Spleen (tissue), 11 donors: Measurements from ENCODE around the gene OCLN. TPM values are rescaled to one million over a fixed set of nuclear protein-coding genes. Genes with fewer than 3 reads are reported as not detected.

Experiments
- DNase-seq: peaks from one replicate; pipeline ENCODE4 v3.0.0-alpha.2; 2020
- H3K27ac ChIP-seq, 8 donors: fragments of 200-600 bp; sonication (generic) in 7 of 8; 1 replicate in 4 of 8; 2 replicates in 4 of 8; pipeline versions ENCODE4 v1.5.0 to v1.8.0; 2016 to 2021; ENCODE audit warnings: inconsistent platforms in 4 of 8, mild to moderate bottlenecking in 4 of 8, moderate library complexity in 1 of 8
- H3K27me3 ChIP-seq, 7 donors: fragments of 200-600 bp; sonication (generic) in 6 of 7; replicated peaks in 1 of 7; 1 replicate in 4 of 7; 2 replicates in 3 of 7; pipeline versions ENCODE4 v1.5.0 to v1.8.0; 2016 to 2021; ENCODE audit warnings: inconsistent platforms in 3 of 7, mild to moderate bottlenecking in 1 of 7
- H3K36me3 ChIP-seq, 6 donors: fragments of 200-600 bp; sonication (generic) in 5 of 6; 1 replicate in 4 of 6; 2 replicates in 2 of 6; pipeline versions ENCODE4 v1.5.0 to v1.8.0; 2016 to 2021; ENCODE audit warnings: inconsistent platforms in 2 of 6
- H3K4me1 ChIP-seq, 6 donors: fragments of 200-600 bp; sonication (generic) in 5 of 6; 1 replicate in 3 of 6; 2 replicates in 3 of 6; pipeline versions ENCODE4 v1.5.0 to v1.8.0; 2016 to 2021; ENCODE audit warnings: inconsistent platforms in 3 of 6
- H3K4me3 ChIP-seq, 8 donors: fragments of 200-600 bp; sonication (generic) in 7 of 8; 1 replicate in 4 of 8; 2 replicates in 4 of 8; pipeline versions ENCODE4 v1.5.0 to v1.8.0; 2016 to 2021; ENCODE audit warnings: inconsistent platforms in 4 of 8, mild to moderate bottlenecking in 4 of 8, moderate library complexity in 2 of 8
- H3K9me3 ChIP-seq, 8 donors: fragments of 200-600 bp; sonication (generic) in 7 of 8; 1 replicate in 4 of 8; 2 replicates in 4 of 8; pipeline versions ENCODE4 v1.5.0 to v1.8.0; 2016 to 2021; ENCODE audit warnings: inconsistent platforms in 4 of 8
- CTCF ChIP-seq, 11 experiments: fragments of 200-600 bp in 7 of 11; fragments of 450-650 bp in 4 of 11; sonication (generic) in 4 of 11; IDR thresholded peaks in 8 of 11; conservative IDR thresholded peaks in 3 of 11; 1 replicate in 7 of 11; 2 replicates in 4 of 11; pipeline versions ENCODE4 v1.4.0 to v1.8.0; 2016 to 2021; ENCODE audit warnings: antibody characterized with exemption in 11 of 11, inconsistent platforms in 4 of 11, mild to moderate bottlenecking in 1 of 11
- POLR2A ChIP-seq, 3 donors: fragments of 450-650 bp; IDR thresholded peaks; one replicate each; pipeline ENCODE4 v1.5.1; 2017; ENCODE audit warnings: antibody characterized with exemption in 3 of 3, mild to moderate bottlenecking in 1 of 3
- POLR2AphosphoS5 ChIP-seq, 3 donors: sonication (generic); formaldehyde crosslinking; IDR thresholded peaks; one replicate each; pipeline ENCODE4 v1.5.1; 2017; ENCODE audit warnings: antibody characterized with exemption in 3 of 3
- WGBS, 5 donors: extraction: QIAGEN DNeasy Blood & Tissue Kit in 3 of 5; methylation state at CpG; one replicate each; pipeline versions ENCODE4 v1.1.5 to v1.1.7; 2013 to 2018; 5-methylcytosine and 5-hydroxymethylcytosine counted together
- intact Hi-C: fragments of 100-400 bp; cut with DNase I; formaldehyde crosslinking; loops from one replicate; pipeline ENCODE4 v1.15.0; 2023; ENCODE audit warnings: low total_unique reads
- polyA plus RNA-seq, 3 donors: library from polyadenylated mRNA; stranded (reverse); fragments of 200-250 nt; gene quantifications; one replicate each; pipeline ENCODE4 v1.2.1, GENCODE V29; 2013
- total RNA-seq, 7 donors: library from RNA; depleted of rRNA in 3 of 7; stranded (reverse); fragments of >200 nt in 3 of 7; fragmentation: NEBNext Ultra II Directional in 4 of 7; extraction: Animal tissue kit (Norgen Biotek cat#: 25700) in 4 of 7; gene quantifications; one replicate each; pipeline versions ENCODE4 v1.1.0 to v1.2.1, GENCODE V29; 2016 to 2021
- donor health status: healthy with polysubstance abuse.
- donor health status: DM: no; HTN: no; CAD: no; lungs with moderate emphysema.
- donor health status: DM: no; HTN: no; CAD: no.
- donor health status: Bipolar disorder and iron deficiency.
- donor health status: healthy.
- donor health status: DM: no; HTN: no; CAD: no.
- donor health status: DM: yes; HTN: yes; CAD: no.

The OCLN gene
- total and polyA plus RNA-seq, 10 donors: 0.60 to 10.6 (median 3.0) TPM

DNA sequence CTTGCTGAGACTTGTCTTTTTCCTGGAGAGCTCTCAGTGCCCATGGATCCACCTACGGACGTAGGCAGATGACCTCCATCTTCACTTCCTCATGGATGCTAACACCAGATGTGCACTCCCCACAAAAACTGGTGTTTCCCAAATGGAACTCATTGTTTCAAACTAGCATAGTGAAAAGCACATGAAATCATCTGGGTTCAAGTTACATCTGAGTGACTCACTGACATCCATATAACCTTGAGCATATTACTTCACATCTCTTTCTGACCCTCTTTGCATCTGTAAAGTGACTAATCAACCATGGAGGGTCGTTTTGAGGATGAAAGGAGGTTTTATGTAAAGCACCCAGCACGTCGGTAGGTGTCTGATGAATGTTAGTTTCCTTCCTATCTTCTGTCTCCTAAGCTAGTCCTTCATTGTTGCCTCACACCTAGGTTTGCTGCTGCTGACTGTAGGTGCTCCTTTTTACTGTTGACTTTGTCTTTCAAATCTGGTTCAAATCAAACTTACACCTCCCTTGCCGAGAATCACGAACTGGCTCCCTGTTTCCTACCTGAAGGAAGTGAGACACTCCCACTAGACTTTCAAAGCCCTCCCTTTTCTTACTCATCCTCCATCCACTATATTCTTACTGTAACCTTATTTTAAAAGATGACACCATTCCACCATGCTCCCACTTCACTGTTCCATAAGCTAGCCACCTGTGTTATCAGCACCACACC, 10.3 kb downstream of the OCLN start:
- Histone ChIP-seq H3K4me1 (no peaks in the 10 kb centered on the region), H3K27me3 (peaks cover 0 to 50% (median 0%) of the 10 kb centered on the region in 7 donors), H3K27ac (no peak overlapping the region), H3K4me3 (no peak overlapping the region), H3K36me3 (no peaks in the 10 kb centered on the region), H3K9me3 (no peaks in the 10 kb centered on the region)
- WGBS, 5 donors: 59 to 69% (median 63%) methylated on average over 7 of the region's 7 CpGs
- no peak for DNase-seq
- TF ChIP-seq POLR2A (IDR thresholded peaks at IDR 0.05): no peak
- intact Hi-C loops: no loop called here

- intact Hi-C loops: no loop called here
Observed at GRCh38 chr5:69504036-69504435, 11.4 kb downstream of the OCLN start.

DNA sequence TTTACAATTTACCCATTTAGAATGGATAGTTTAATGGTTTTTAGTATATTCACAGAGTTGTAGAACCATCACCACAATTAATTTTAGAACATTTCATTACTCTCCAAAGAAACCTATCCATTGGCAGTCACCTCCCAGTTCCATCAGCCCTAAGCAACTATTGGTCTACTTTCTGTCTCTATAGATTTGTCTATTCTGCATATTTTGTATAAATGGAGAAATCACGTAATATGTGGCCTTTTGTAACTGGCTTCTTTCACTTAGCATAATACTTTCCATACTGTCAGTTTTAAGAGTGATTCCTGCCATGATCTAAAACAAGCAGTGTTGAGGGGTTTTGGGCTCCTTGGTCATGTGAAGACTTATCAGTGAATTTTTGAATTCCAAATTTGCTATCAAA, 12.7 kb downstream of the OCLN start:
- intact Hi-C loops: no loop called here
- Histone ChIP-seq H3K36me3 (no peaks in the 10 kb centered on the region), H3K27me3 (peaks cover 0 to 28% (median 0%) of the 10 kb centered on the region in 7 donors), H3K9me3 (no peaks in the 10 kb centered on the region), H3K4me3 (no peak overlapping the region), H3K4me1 (no peaks in the 10 kb centered on the region), H3K27ac (no peak overlapping the region)
- no peak for TF ChIP-seq POLR2A (IDR thresholded peaks at IDR 0.05)
- TF ChIP-seq CTCF (IDR thresholded peaks at IDR 0.05 in 8 of 11, conservative IDR thresholded peaks at IDR 0.05 in 3 of 11): no peak
- TF ChIP-seq POLR2AphosphoS5 (IDR thresholded peaks at IDR 0.05): no peak
- 86 to 97% (median 93%) methylated on average over 1 of the region's 1 CpG for WGBS, 5 donors
- DNase-seq: no peak

More at GRCh38 chr5:69504036-69504435, 11.4 kb downstream of the OCLN start:
- TF ChIP-seq CTCF (IDR thresholded peaks at IDR 0.05 in 8 of 11, conservative IDR thresholded peaks at IDR 0.05 in 3 of 11) (no peak), POLR2A (IDR thresholded peaks at IDR 0.05) (no peak), POLR2AphosphoS5 (IDR thresholded peaks at IDR 0.05) (no peak)
- no peak for DNase-seq
- peaks cover 0 to 40% (median 0%) of the 10 kb centered on the region in 7 donors for H3K27me3 ChIP-seq
- WGBS, 5 donors: 76 to 91% (median 86%) methylated on average over 2 of the region's 2 CpGs
- H3K4me1 ChIP-seq: no peaks in the 10 kb centered on the region
- H3K36me3 ChIP-seq: no peaks in the 10 kb centered on the region
- H3K9me3 ChIP-seq: no peaks in the 10 kb centered on the region
- no peak overlapping the region for H3K4me3 ChIP-seq
- H3K27ac ChIP-seq: no peak overlapping the region

DNA sequence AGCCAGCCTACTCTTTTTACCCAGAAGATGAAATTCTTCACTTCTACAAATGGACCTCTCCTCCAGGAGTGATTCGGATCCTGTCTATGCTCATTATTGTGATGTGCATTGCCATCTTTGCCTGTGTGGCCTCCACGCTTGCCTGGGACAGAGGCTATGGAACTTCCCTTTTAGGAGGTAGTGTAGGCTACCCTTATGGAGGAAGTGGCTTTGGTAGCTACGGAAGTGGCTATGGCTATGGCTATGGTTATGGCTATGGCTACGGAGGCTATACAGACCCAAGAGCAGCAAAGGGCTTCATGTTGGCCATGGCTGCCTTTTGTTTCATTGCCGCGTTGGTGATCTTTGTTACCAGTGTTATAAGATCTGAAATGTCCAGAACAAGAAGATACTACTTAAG, 16.6 kb downstream of the OCLN start:
- WGBS, 5 donors: 70 to 89% (median 82%) methylated on average over 6 of the region's 6 CpGs
- Histone ChIP-seq H3K27ac (no peak overlapping the region), H3K4me1 (no peaks in the 10 kb centered on the region)

More for the DNA sequence above, 16.6 kb downstream of the OCLN start:
- DNase-seq: no peak
- Histone ChIP-seq H3K27me3 (no peaks in the 10 kb centered on the region), H3K36me3 (no peaks in the 10 kb centered on the region), H3K9me3 (no peaks in the 10 kb centered on the region), H3K4me3 (no peak overlapping the region)
- intact Hi-C loops: no loop called here
- TF ChIP-seq POLR2AphosphoS5 (IDR thresholded peaks at IDR 0.05): no peak
- no peak for TF ChIP-seq POLR2A (IDR thresholded peaks at IDR 0.05)
- no peak for TF ChIP-seq CTCF (IDR thresholded peaks at IDR 0.05 in 8 of 11, conservative IDR thresholded peaks at IDR 0.05 in 3 of 11)
